ENCODE results near the gene HCN2. TPM values are rescaled to one million over a fixed set of nuclear protein-coding genes. Genes with fewer than 3 reads are reported as not detected.

The HCN2 gene
- polyA plus RNA-seq (2011; rRNA removed) (0.83 and 1.5 TPM in 2 replicates), polyA minus RNA-seq (2011; rRNA and poly(A)+ RNA removed) (3.1 and 6.0 TPM in 2 replicates)

DNA sequence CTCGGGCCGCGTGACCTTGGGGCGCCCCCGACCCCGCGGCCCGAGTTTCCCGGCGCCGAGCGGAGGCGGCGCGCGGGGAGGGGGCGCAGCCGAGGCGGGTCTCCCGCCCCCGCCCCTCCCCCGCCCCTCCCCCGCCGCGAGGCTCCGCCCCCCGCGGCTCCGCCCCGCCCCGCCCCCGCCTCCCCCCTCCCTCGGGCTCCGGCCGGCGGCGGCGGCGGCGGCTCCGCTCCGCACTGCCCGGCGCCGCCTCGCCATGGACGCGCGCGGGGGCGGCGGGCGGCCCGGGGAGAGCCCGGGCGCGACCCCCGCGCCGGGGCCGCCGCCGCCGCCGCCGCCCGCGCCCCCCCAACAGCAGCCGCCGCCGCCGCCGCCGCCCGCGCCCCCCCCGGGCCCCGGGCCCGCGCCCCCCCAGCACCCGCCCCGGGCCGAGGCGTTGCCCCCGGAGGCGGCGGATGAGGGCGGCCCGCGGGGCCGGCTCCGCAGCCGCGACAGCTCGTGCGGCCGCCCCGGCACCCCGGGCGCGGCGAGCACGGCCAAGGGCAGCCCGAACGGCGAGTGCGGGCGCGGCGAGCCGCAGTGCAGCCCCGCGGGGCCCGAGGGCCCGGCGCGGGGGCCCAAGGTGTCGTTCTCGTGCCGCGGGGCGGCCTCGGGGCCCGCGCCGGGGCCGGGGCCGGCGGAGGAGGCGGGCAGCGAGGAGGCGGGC lies at the start of gene HCN2:
TSS of gene HCN2 (plus strand) at position 189 of the 703 bp plus-strand sequence. CDS start at position 254, 65 bp downstream.
- ChIA-PET CTCF (no interaction called here), POLR2A (no interaction called here)
- H3K4me3 ChIP-seq (ENCODE audit: low read depth, low read length): no peak within 1 kb of the TSS; the same call in none of the 2 replicates
- DNase-seq (ENCODE audit: low read depth): no peak
- no peaks in the 10 kb centered on the region for H3K36me3 ChIP-seq (ENCODE audit: control insufficient read depth, insufficient read depth, low read length)
- TF ChIP-seq, protein P1, sequence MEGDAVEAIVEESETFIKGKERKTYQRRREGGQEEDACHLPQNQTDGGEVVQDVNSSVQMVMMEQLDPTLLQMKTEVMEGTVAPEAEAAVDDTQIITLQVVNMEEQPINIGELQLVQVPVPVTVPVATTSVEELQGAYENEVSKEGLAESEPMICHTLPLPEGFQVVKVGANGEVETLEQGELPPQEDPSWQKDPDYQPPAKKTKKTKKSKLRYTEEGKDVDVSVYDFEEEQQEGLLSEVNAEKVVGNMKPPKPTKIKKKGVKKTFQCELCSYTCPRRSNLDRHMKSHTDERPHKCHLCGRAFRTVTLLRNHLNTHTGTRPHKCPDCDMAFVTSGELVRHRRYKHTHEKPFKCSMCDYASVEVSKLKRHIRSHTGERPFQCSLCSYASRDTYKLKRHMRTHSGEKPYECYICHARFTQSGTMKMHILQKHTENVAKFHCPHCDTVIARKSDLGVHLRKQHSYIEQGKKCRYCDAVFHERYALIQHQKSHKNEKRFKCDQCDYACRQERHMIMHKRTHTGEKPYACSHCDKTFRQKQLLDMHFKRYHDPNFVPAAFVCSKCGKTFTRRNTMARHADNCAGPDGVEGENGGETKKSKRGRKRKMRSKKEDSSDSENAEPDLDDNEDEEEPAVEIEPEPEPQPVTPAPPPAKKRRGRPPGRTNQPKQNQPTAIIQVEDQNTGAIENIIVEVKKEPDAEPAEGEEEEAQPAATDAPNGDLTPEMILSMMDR (IDR thresholded peaks at IDR 0.05; ENCODE audit: insufficient read depth, low read depth, low read length): no peak
- H3K27me3 ChIP-seq (ENCODE audit: control insufficient read depth, insufficient read depth, low read length): no peaks in the 10 kb centered on the region; the same call in 1 of the 2 replicates

DNA sequence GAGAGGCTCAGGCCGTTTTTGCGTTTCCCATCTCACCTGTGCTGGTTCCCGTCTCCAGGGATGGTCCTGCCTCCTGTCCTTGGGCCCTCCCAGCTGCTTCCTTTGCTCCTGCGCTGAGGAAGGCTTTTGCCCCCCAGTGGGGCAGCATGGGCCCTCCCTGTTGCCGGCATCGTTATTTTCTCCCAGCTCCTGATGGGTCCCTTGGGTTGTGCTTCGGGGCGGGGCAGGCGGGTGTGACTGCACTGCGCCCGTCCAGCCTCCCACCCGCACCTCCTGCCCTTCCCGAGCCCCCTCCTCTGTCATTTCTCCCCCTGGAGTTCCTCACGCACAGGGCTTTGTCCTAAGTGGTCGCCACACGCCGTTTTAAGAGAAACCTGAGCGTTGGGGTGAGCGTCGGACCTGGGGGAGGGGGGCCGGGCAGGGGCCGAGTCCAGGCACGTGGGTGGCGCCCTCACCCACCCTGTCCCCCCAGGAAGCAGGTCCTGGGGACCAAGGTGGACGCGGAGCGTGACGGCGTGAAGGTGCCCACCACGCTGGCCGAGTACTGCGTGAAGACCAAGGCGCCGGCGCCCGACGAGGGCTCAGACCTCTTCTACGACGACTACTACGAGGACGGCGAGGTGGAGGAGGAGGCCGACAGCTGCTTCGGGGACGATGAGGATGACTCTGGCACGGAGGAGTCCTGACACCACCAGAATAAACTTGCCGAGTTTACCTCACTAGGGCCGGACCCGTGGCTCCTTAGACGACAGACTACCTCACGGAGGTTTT lies 48.6 kb upstream of the HCN2 start:
- H3K4me3 ChIP-seq (ENCODE audit: low read depth, low read length): no peak overlapping the region
- TF ChIP-seq, protein P1 (IDR thresholded peaks at IDR 0.05; ENCODE audit: insufficient read depth, low read depth, low read length): no peak
- CTCF ChIA-PET: interaction anchor here (2.5 kb wide), 1 partner anchor 8 kb away, joined by 7 read pairs; no protein-coding TSS in a partner anchor
- POLR2A ChIA-PET: no interaction called here
- H3K27me3 ChIP-seq (ENCODE audit: control insufficient read depth, insufficient read depth, low read length): no peaks in the 10 kb centered on the region
- no peak for DNase-seq (ENCODE audit: low read depth)
- H3K36me3 ChIP-seq (ENCODE audit: control insufficient read depth, insufficient read depth, low read length): peaks cover 35% of the 10 kb centered on the region

DNA sequence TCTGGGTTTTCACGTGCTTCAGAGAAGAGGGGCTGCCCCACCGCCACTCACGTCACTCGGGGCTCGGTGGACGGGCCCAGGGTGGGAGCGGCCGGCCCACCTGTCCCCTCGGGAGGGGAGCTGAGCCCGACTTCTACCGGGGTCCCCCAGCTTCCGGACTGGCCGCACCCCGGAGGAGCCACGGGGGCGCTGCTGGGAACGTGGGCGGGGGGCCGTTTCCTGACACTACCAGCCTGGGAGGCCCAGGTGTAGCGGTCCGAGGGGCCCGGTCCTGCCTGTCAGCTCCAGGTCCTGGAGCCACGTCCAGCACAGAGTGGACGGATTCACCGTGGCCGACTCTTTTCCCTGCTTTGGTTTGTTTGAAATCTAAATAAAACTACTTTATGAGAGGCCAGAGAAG lies 48.0 kb upstream of the HCN2 start:
- Histone ChIP-seq H3K36me3 (ENCODE audit: control insufficient read depth, insufficient read depth, low read length) (peaks cover 28% of the 10 kb centered on the region), H3K27me3 (ENCODE audit: control insufficient read depth, insufficient read depth, low read length) (no peaks in the 10 kb centered on the region), H3K4me3 (ENCODE audit: low read depth, low read length) (no peak overlapping the region)
- POLR2A ChIA-PET: no interaction called here
- no peak for DNase-seq (ENCODE audit: low read depth)
- TF ChIP-seq, protein P1 (IDR thresholded peaks at IDR 0.05; ENCODE audit: insufficient read depth, low read depth, low read length): no peak
- CTCF ChIA-PET: interaction anchor here (2.5 kb wide), 1 partner anchor 9 kb away, joined by 7 read pairs; no protein-coding TSS in a partner anchor

DNA sequence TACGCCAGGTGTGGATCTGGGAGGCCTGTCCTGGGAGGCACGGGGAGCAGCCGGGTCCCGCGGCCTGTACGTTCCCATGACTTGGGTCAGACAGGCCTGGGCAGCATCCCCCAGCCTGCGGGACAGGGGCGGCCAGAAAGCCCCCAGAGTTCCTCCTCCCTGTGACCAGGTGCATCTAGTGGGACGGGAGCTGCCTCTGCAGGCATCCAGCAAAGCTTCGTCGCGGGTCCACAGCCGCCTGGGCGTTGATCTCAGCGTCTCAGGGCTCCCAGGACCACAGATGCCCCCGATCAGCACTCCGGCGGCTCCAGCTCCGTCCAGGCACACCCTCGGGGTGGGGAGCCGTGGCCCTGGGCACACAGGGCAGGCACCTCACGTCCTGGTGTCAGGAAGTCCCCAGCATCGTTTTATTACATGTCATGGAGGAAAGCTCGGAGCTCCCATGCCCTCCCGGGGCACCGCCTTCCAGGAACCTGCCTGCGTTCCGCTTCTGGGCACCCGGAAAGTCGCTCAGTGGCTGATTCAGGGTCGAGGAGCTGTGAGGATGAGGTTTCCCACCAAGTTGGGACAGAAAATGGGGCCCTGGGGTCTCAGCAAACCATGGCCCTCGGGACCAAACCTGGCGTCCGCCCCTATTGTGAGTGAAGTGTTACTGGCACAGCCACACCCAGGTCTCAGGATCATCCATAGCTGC lies 47.4 kb upstream of the HCN2 start:
- no peaks in the 10 kb centered on the region for H3K27me3 ChIP-seq (ENCODE audit: control insufficient read depth, insufficient read depth, low read length)
- ChIA-PET CTCF (interaction anchor here (2.5 kb wide), 1 partner anchor 9 kb away, joined by 7 read pairs; no protein-coding TSS in a partner anchor), POLR2A (no interaction called here)
- TF ChIP-seq, protein P1 (IDR thresholded peaks at IDR 0.05; ENCODE audit: insufficient read depth, low read depth, low read length): no peak
- no peak for DNase-seq (ENCODE audit: low read depth)
- H3K36me3 ChIP-seq (ENCODE audit: control insufficient read depth, insufficient read depth, low read length): peaks cover 24% of the 10 kb centered on the region
- H3K4me3 ChIP-seq (ENCODE audit: low read depth, low read length): no peak overlapping the region

All from BJ (cell line).